Keratinocyte (primary cell): Measurements from ENCODE around the gene TNS3.

ENCODE experiments used
- CTCF ChIP-seq, 3 experiments: IDR thresholded peaks in 1 of 3; conservative IDR thresholded peaks in 1 of 3; optimal IDR thresholded peaks in 1 of 3; 2 replicates in 2 of 3; 3 replicates in 1 of 3; pipeline versions ENCODE3 to v1.5.1; 2011; ENCODE audit warnings: low read length in 3 of 3, mild to moderate bottlenecking in 3 of 3, moderate library complexity in 2 of 3, control low read depth in 1 of 3, inconsistent platforms in 1 of 3; ENCODE audit not compliant: insufficient read depth in 2 of 3; ENCODE audit errors: extremely low read depth in 1 of 3
- EZH2 ChIP-seq: IDR thresholded peaks from one replicate; pipeline ENCODE4 v1.6.1; 2012; ENCODE audit warnings: inconsistent platforms, mild to moderate bottlenecking, low read length, moderate library complexity

GRCh38 chr7:47430422-47430821, 151.5 kb downstream of the TNS3 start:
- TF ChIP-seq CTCF (optimal IDR thresholded peaks at IDR 0.05 in 1 of 3, IDR thresholded peaks at IDR 0.05 in 1 of 3, conservative IDR thresholded peaks at IDR 0.05 in 1 of 3; ENCODE audit: extremely low read depth in 1 of 3, insufficient read depth in 2 of 3, low read length in 3 of 3) (no peak), EZH2 (no peak)
